ENCODE data around the gene SH3RF3.

DNA sequence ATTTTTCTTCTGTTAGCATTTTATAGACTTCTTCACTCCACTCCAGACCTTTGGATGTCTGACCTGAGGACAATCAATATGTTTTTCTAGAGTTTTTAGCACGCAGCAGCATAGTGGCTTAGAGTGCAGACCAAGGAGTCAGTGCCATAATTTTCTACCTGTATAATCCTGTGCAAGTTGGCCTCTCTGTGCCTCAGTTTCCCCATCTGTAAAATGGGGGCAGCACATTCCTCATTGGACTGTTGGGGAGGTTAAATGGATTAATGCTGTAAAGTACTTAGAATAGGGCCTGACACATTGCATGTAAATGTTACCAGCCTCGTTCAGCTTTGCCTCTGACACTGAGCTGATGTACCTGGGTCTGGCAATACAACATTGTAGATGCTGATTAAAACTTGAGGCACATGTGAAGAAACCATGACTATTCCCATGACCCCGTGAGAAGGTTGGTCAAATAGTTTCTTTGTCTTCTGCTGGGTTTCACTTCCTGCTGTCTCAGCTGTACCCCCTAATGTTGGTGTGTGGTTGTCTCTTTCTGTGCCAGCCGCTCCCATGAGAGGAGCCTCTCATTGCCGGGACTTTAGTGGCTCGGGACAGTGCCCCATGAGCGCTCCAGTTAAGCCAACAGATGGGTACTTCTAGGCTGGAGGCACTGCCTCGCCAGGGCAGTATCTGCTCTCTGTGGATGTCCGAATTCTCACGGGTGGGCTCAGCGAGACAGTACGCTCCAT, 125.3 kb downstream of the SH3RF3 start:
- TF ChIP-seq, protein P1, sequence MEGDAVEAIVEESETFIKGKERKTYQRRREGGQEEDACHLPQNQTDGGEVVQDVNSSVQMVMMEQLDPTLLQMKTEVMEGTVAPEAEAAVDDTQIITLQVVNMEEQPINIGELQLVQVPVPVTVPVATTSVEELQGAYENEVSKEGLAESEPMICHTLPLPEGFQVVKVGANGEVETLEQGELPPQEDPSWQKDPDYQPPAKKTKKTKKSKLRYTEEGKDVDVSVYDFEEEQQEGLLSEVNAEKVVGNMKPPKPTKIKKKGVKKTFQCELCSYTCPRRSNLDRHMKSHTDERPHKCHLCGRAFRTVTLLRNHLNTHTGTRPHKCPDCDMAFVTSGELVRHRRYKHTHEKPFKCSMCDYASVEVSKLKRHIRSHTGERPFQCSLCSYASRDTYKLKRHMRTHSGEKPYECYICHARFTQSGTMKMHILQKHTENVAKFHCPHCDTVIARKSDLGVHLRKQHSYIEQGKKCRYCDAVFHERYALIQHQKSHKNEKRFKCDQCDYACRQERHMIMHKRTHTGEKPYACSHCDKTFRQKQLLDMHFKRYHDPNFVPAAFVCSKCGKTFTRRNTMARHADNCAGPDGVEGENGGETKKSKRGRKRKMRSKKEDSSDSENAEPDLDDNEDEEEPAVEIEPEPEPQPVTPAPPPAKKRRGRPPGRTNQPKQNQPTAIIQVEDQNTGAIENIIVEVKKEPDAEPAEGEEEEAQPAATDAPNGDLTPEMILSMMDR (conservative IDR thresholded peaks at IDR 0.05 in 1 of 2, IDR thresholded peaks at IDR 0.05 in 1 of 2; ENCODE audit: low read depth in 1 of 2, low read length in 2 of 2): no peak
- TF ChIP-seq EZH2 (IDR thresholded peaks at IDR 0.05; ENCODE audit: low read length, missing control alignments): no peak

Data from fibroblast of lung (primary cell).